ENCODE results near the gene NAALADL1.

The NAALADL1 gene

DNA sequence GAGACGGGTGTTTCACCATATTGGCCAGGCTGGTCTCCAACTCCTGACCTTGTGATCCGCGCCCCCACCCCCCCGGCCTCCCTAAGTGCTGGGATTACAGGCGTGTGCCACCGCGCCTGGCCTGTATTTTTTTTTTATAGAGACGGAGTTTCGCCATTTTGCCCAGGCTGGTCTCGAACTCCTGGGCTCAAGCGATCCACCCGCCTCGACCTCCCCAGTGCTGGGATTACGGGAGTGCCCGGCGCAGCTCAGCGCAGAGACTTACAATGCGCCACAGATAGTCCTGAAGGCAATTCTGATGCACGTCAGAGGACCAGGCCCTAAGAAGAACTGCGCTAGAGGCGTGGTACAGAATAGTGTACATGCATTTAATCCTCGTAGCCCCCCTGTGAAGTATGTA lies 37.1 kb upstream of the NAALADL1 start:
- ChIA-PET CTCF (no interaction called here), POLR2A (interaction anchor here (1.4 to 2.7 kb wide), 6 partner anchors 10 to 221 kb away, joined by 3 to 18 read pairs (median 4); partner anchors contain the start of gene POLA2)
- TF ChIP-seq CTBP1 (IDR thresholded peaks at IDR 0.05; ENCODE audit: borderline replicate concordance) (no peak), FOXK2 (IDR thresholded peaks at IDR 0.05) (no peak), FOXA1 (IDR thresholded peaks at IDR 0.05) (no peak), NFRKB (IDR thresholded peaks at IDR 0.05) (no peak), LEF1 (IDR thresholded peaks at IDR 0.05; ENCODE audit: borderline replicate concordance) (no peak), TARDBP (IDR thresholded peaks at IDR 0.05) (no peak), FOXM1 (IDR thresholded peaks at IDR 0.05; ENCODE audit: borderline replicate concordance) (no peak), SP1 (IDR thresholded peaks at IDR 0.05) (no peak)
- TF ChIP-seq, protein P1, sequence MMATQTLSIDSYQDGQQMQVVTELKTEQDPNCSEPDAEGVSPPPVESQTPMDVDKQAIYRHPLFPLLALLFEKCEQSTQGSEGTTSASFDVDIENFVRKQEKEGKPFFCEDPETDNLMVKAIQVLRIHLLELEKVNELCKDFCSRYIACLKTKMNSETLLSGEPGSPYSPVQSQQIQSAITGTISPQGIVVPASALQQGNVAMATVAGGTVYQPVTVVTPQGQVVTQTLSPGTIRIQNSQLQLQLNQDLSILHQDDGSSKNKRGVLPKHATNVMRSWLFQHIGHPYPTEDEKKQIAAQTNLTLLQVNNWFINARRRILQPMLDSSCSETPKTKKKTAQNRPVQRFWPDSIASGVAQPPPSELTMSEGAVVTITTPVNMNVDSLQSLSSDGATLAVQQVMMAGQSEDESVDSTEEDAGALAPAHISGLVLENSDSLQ (IDR thresholded peaks at IDR 0.05): no peak
- no peak for DNase-seq (ENCODE audit: extremely low spot score)

DNA sequence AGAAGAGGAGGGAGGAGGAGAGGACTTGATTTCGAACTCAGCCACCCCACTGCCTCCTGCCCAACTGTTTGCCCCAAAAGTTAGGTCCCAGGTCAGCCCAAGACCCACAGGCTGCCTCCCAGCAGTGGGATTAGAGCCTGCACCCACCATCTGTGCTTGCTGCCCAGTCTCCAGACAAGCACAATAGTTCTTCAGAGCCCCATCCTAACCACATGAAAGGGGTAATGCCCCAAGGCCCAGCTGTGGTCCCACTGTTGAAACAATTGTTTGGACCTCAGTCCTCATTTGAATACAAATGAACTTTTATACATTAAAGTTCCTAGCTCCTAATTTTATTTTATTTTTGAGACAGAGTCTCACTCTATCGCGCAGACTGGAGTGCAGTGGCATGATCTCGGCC lies 32.3 kb upstream of the NAALADL1 start:
- DNase-seq (ENCODE audit: extremely low spot score): no peak
- POLR2A ChIA-PET: interaction anchor here (0.6 kb wide), 1 partner anchor 9 kb away, joined by 3 read pairs; no protein-coding TSS in a partner anchor
- CTCF ChIA-PET: no interaction called here
- TF ChIP-seq CTBP1 (IDR thresholded peaks at IDR 0.05; ENCODE audit: borderline replicate concordance) (no peak), ARNT (IDR thresholded peaks at IDR 0.05) (no peak), SP1 (IDR thresholded peaks at IDR 0.05) (no peak), LEF1 (IDR thresholded peaks at IDR 0.05; ENCODE audit: borderline replicate concordance) (no peak), ZNF384 (IDR thresholded peaks at IDR 0.05) (no peak), BHLHE40 (IDR thresholded peaks at IDR 0.05; ENCODE audit: borderline replicate concordance) (no peak), SUZ12 (IDR thresholded peaks at IDR 0.05) (no peak), FOXK2 (IDR thresholded peaks at IDR 0.05) (no peak), FOXA1 (IDR thresholded peaks at IDR 0.05) (no peak), L3MBTL2 (conservative IDR thresholded peaks at IDR 0.05) (no peak), HDGF (IDR thresholded peaks at IDR 0.05; ENCODE audit: borderline replicate concordance) (no peak), NFRKB (IDR thresholded peaks at IDR 0.05) (no peak)

DNA sequence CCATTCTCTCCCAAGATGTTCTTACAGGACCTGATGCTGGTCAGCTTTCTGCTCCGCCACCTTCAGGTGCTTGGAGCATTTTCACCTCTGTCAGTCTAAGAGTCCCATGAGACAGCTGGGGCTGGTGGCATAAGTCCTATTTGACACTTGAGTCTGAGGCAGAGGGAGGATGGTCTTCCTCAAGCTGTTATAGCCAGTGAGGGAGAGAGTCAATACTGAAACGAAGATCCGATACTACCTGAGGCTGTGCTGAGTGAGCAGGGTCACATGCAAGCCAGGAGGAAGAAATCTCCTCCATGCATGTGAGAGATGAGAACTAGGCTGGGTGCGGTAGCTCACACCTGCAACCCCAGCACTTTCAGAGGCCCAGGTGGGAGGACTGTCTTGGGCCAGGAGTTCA lies 31.3 kb upstream of the NAALADL1 start:
- CTCF ChIA-PET: interaction anchor here (0.6 kb wide), 1 partner anchor 226 kb away, joined by 3 read pairs; no protein-coding TSS in a partner anchor
- no peak for DNase-seq (ENCODE audit: extremely low spot score)
- TF ChIP-seq FOXM1 (IDR thresholded peaks at IDR 0.05; ENCODE audit: borderline replicate concordance) (no peak), ZNF384 (IDR thresholded peaks at IDR 0.05) (no peak), L3MBTL2 (conservative IDR thresholded peaks at IDR 0.05) (no peak), FOXK2 (IDR thresholded peaks at IDR 0.05) (no peak), HDGF (IDR thresholded peaks at IDR 0.05; ENCODE audit: borderline replicate concordance) (no peak), SP1 (IDR thresholded peaks at IDR 0.05) (no peak)
- POLR2A ChIA-PET: no interaction called here

DNA sequence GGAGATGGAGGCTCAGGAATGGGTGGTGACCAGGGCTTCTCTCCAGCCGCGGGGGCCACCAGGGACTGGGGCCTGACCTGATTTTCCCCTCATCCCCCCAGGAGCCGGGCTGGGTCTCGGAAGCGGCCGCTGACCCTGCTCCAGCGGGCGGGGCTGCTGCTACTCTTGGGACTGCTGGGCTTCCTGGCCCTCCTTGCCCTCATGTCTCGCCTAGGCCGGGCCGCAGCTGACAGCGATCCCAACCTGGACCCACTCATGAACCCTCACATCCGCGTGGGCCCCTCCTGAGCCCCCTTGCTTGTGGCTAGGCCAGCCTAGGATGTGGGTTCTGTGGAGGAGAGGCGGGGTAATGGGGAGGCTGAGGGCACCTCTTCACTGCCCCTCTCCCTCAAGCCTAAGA lies 29.5 kb upstream of the NAALADL1 start:
- ChIA-PET CTCF (no interaction called here), POLR2A (no interaction called here)
- no peak for TF ChIP-seq ELF4 (IDR thresholded peaks at IDR 0.05)
- no peak for TF ChIP-seq HDGF (IDR thresholded peaks at IDR 0.05; ENCODE audit: borderline replicate concordance)
- no peak for TF ChIP-seq CTBP1 (IDR thresholded peaks at IDR 0.05; ENCODE audit: borderline replicate concordance)
- no peak for TF ChIP-seq ZNF384 (IDR thresholded peaks at IDR 0.05)
- TF ChIP-seq BHLHE40 (IDR thresholded peaks at IDR 0.05; ENCODE audit: borderline replicate concordance): no peak
- no peak for TF ChIP-seq SUZ12 (IDR thresholded peaks at IDR 0.05)
- no peak for DNase-seq (ENCODE audit: extremely low spot score)

DNA sequence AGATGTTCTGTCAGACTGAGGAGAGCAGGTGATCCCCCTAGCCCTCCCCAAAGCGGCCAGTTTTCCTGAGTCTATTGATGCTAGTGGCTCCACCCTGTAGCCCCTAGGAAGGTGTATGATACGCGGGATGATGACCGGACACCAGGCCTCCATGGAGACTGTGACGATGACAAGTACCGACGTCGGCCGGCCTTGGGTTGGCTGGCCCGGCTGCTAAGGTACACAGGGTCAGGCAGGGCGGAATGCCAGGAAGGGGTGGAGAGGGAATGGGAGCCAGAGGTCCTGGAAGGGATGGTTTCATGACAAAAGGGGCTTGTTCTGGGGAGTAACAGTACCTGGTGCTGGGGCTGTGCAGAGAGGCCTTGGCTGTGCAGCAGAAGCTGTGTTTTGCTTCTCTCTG lies 28.9 kb upstream of the NAALADL1 start:
- CTCF ChIA-PET: no interaction called here
- TF ChIP-seq BHLHE40 (IDR thresholded peaks at IDR 0.05; ENCODE audit: borderline replicate concordance): no peak
- TF ChIP-seq ARNT (IDR thresholded peaks at IDR 0.05): no peak
- no peak for TF ChIP-seq TARDBP (IDR thresholded peaks at IDR 0.05)
- TF ChIP-seq NFRKB (IDR thresholded peaks at IDR 0.05): no peak
- no peak for TF ChIP-seq SUZ12 (IDR thresholded peaks at IDR 0.05)
- TF ChIP-seq CTBP1 (IDR thresholded peaks at IDR 0.05; ENCODE audit: borderline replicate concordance): no peak
- no peak for TF ChIP-seq FOXA1 (IDR thresholded peaks at IDR 0.05)
- TF ChIP-seq ZNF384 (IDR thresholded peaks at IDR 0.05): no peak
- TF ChIP-seq, protein P1 (IDR thresholded peaks at IDR 0.05): no peak
- TF ChIP-seq SP1 (IDR thresholded peaks at IDR 0.05): no peak
- DNase-seq (ENCODE audit: extremely low spot score): no peak
- POLR2A ChIA-PET: interaction anchor here (2.9 kb wide), 1 partner anchor 47 kb away, joined by 8 read pairs; the partner anchor contains the start of gene SAC3D1

DNA sequence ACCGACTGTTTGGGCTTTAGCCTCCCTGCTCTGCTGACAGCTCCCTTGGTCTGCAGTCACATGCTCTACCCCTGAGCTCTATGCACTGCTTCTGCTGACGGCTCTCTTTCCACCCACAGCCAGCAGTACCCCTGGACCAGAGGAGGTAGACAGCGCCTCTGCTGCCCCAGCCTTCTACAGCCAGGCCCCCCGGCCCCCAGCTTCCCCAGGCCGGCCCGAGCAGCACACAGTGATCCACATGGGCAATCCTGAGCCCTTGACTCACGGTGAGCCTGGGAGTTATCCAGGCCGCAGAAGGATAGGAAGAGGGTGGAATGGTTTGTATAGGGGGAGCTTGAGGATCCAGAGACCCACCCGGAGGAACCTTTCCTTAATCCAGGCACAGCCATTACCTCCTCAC lies 28.5 kb upstream of the NAALADL1 start:
- TF ChIP-seq FOXK2 (IDR thresholded peaks at IDR 0.05) (no peak), L3MBTL2 (conservative IDR thresholded peaks at IDR 0.05) (no peak), LEF1 (IDR thresholded peaks at IDR 0.05; ENCODE audit: borderline replicate concordance) (no peak), BHLHE40 (IDR thresholded peaks at IDR 0.05; ENCODE audit: borderline replicate concordance) (no peak), ZNF384 (IDR thresholded peaks at IDR 0.05) (no peak), CTBP1 (IDR thresholded peaks at IDR 0.05; ENCODE audit: borderline replicate concordance) (no peak), ARNT (IDR thresholded peaks at IDR 0.05) (no peak)
- DNase-seq (ENCODE audit: extremely low spot score): no peak
- POLR2A ChIA-PET: interaction anchor here (2.9 kb wide), 1 partner anchor 46 kb away, joined by 8 read pairs; the partner anchor contains the start of gene SAC3D1
- CTCF ChIA-PET: no interaction called here

DNA sequence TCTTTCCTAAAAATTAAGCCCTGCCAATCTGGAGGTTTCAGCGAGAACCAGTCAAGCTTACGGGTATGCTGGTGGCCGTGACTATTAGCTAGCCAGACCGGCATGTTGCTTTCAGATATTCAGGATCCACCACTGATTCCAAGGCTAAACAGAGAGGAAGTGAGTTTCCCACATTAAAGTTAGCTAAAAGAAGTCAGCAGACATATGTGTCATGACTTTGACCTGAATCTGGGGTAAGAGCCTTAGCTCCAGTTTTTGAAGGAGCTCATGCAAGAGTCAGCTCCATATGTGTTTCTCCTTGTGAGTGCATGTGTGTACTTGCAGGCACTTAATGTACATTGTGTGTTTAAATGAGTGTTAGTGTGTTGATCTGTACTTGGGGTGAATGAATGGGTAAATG lies 27.1 kb upstream of the NAALADL1 start:
- TF ChIP-seq NFRKB (IDR thresholded peaks at IDR 0.05) (no peak), TARDBP (IDR thresholded peaks at IDR 0.05) (no peak), FOXK2 (IDR thresholded peaks at IDR 0.05) (no peak), ZNF384 (IDR thresholded peaks at IDR 0.05) (no peak), FOXA1 (IDR thresholded peaks at IDR 0.05) (no peak), SP1 (IDR thresholded peaks at IDR 0.05) (no peak), L3MBTL2 (conservative IDR thresholded peaks at IDR 0.05) (no peak), CTBP1 (IDR thresholded peaks at IDR 0.05; ENCODE audit: borderline replicate concordance) (no peak), LEF1 (IDR thresholded peaks at IDR 0.05; ENCODE audit: borderline replicate concordance) (no peak), ELF4 (IDR thresholded peaks at IDR 0.05) (no peak), ARNT (IDR thresholded peaks at IDR 0.05) (no peak)
- TF ChIP-seq, protein P1 (IDR thresholded peaks at IDR 0.05): no peak
- ChIA-PET POLR2A (interaction anchor here (1.1 to 2.9 kb wide), 4 partner anchors 9 to 45 kb away, joined by 3 to 8 read pairs (median 4); partner anchors contain the start of genes FAU, MRPL49, SAC3D1 and VPS51), CTCF (interaction anchor here (0.9 kb wide), 1 partner anchor 25 kb away, joined by 3 read pairs; no protein-coding TSS in a partner anchor)
- no peak for DNase-seq (ENCODE audit: extremely low spot score)
